ENCODE results near the gene TPSAB1.

TPSAB1 gene

GRCh38 chr16:1216681-1217400 lies 23.7 kb upstream of the TPSAB1 start:
- Histone ChIP-seq H2BK5ac (ENCODE audit: low read depth, low read length, poor library complexity, severe bottlenecking) (no peak overlapping the region), H3K4me2 (ENCODE audit: low read length, poor library complexity, severe bottlenecking) (no peak overlapping the region), H3K79me1 (replicated peaks; ENCODE audit: low read length, poor library complexity, severe bottlenecking) (no peaks in the 10 kb centered on the region), H3K9ac (ENCODE audit: low read length) (no peak overlapping the region), H2AFZ (ENCODE audit: low read depth, low read length) (no peak overlapping the region), H2AK5ac (ENCODE audit: low read length, severe bottlenecking) (no peak overlapping the region), H3K14ac (ENCODE audit: low read length in 2 of 2) (no peak overlapping the region), H3K18ac (ENCODE audit: low read depth in 1 of 2, low read length in 2 of 2) (no peak overlapping the region), H4K8ac (ENCODE audit: low read length) (no peak overlapping the region), H4K91ac (ENCODE audit: low read length) (no peak overlapping the region), H3K4me1 (ENCODE audit: control insufficient read depth, insufficient read depth, low read depth, low read length) (no peaks in the 10 kb centered on the region), H3K23ac (ENCODE audit: low read length in 2 of 2) (no peak overlapping the region), H3K36me3 (ENCODE audit: control insufficient read depth in 1 of 2, insufficient read depth in 2 of 2, low read depth in 1 of 2, low read length in 2 of 2) (peaks cover 0 to 19% of the 10 kb centered on the region in 2 experiments), H3K27ac (ENCODE audit: low read length, poor library complexity, severe bottlenecking) (no peak overlapping the region), H2BK120ac (ENCODE audit: low read depth, low read length) (no peak overlapping the region), H3K27me3 (ENCODE audit: control insufficient read depth in 1 of 2, insufficient read depth in 1 of 2, low read length in 2 of 2) (peaks cover 0 to 3% of the 10 kb centered on the region in 2 experiments), H2BK12ac (ENCODE audit: low read length in 2 of 2) (no peak overlapping the region), H2BK15ac (ENCODE audit: low read depth, poor library complexity, severe bottlenecking) (no peak overlapping the region), H3K4ac (ENCODE audit: low read depth in 1 of 2, low read length in 2 of 2) (no peak overlapping the region), H3K9me3 (ENCODE audit: control insufficient read depth, low read length) (no peaks in the 10 kb centered on the region), H3K4me3 (ENCODE audit: insufficient read depth in 1 of 2, low read depth in 1 of 2, low read length in 2 of 2) (no peak overlapping the region)
- WGBS: 94% methylated on average over 32 of the region's 32 CpGs
- no peak for DNase-seq

- H2BK12ac ChIP-seq (ENCODE audit: low read length in 2 of 2): no peak overlapping the region
- WGBS: 96% methylated on average over 24 of the region's 24 CpGs
- H4K91ac ChIP-seq (ENCODE audit: low read length): no peak overlapping the region
Observed at GRCh38 chr16:1217526-1217925, 23.0 kb upstream of the TPSAB1 start.

GRCh38 chr16:1218061-1218929 lies 22.2 kb upstream of the TPSAB1 start:
- Histone ChIP-seq H3K4ac (ENCODE audit: low read depth in 1 of 2, low read length in 2 of 2) (no peak overlapping the region), H3K4me2 (ENCODE audit: low read length, poor library complexity, severe bottlenecking) (no peak overlapping the region), H3K18ac (ENCODE audit: low read depth in 1 of 2, low read length in 2 of 2) (no peak overlapping the region), H4K91ac (ENCODE audit: low read length) (no peak overlapping the region), H2AFZ (ENCODE audit: low read depth, low read length) (no peak overlapping the region), H3K4me1 (ENCODE audit: control insufficient read depth, insufficient read depth, low read depth, low read length) (no peaks in the 10 kb centered on the region), H2BK5ac (ENCODE audit: low read depth, low read length, poor library complexity, severe bottlenecking) (no peak overlapping the region), H2BK15ac (ENCODE audit: low read depth, poor library complexity, severe bottlenecking) (no peak overlapping the region), H2BK12ac (ENCODE audit: low read length in 2 of 2) (no peak overlapping the region), H2AK5ac (ENCODE audit: low read length, severe bottlenecking) (no peak overlapping the region), H4K8ac (ENCODE audit: low read length) (no peak overlapping the region), H3K9ac (ENCODE audit: low read length) (no peak overlapping the region), H3K79me1 (replicated peaks; ENCODE audit: low read length, poor library complexity, severe bottlenecking) (no peaks in the 10 kb centered on the region), H3K9me3 (ENCODE audit: control insufficient read depth, low read length) (no peaks in the 10 kb centered on the region), H3K4me3 (ENCODE audit: insufficient read depth in 1 of 2, low read depth in 1 of 2, low read length in 2 of 2) (peak overlapping the region in 1 of 2 experiments; percentile 20), H3K23ac (ENCODE audit: low read length in 2 of 2) (no peak overlapping the region), H3K14ac (ENCODE audit: low read length in 2 of 2) (no peak overlapping the region), H3K27ac (ENCODE audit: low read length, poor library complexity, severe bottlenecking) (no peak overlapping the region), H3K27me3 (ENCODE audit: control insufficient read depth in 1 of 2, insufficient read depth in 1 of 2, low read length in 2 of 2) (peaks cover 0 to 3% of the 10 kb centered on the region in 2 experiments), H2BK120ac (ENCODE audit: low read depth, low read length) (no peak overlapping the region), H3K36me3 (ENCODE audit: control insufficient read depth in 1 of 2, insufficient read depth in 2 of 2, low read depth in 1 of 2, low read length in 2 of 2) (peaks cover 0 to 19% of the 10 kb centered on the region in 2 experiments)
- DNase-seq: no peak
- 90% methylated on average over 47 of the region's 49 CpGs for WGBS

More at GRCh38 chr16:1217526-1217925, 23.0 kb upstream of the TPSAB1 start:
- Histone ChIP-seq H3K14ac (ENCODE audit: low read length in 2 of 2) (no peak overlapping the region), H3K9me3 (ENCODE audit: control insufficient read depth, low read length) (no peaks in the 10 kb centered on the region), H3K23ac (ENCODE audit: low read length in 2 of 2) (no peak overlapping the region), H2BK120ac (ENCODE audit: low read depth, low read length) (no peak overlapping the region), H3K27ac (ENCODE audit: low read length, poor library complexity, severe bottlenecking) (no peak overlapping the region), H2AFZ (ENCODE audit: low read depth, low read length) (no peak overlapping the region), H3K4me1 (ENCODE audit: control insufficient read depth, insufficient read depth, low read depth, low read length) (no peaks in the 10 kb centered on the region), H4K8ac (ENCODE audit: low read length) (no peak overlapping the region), H3K4me3 (ENCODE audit: insufficient read depth in 1 of 2, low read depth in 1 of 2, low read length in 2 of 2) (no peak overlapping the region), H3K27me3 (ENCODE audit: control insufficient read depth in 1 of 2, insufficient read depth in 1 of 2, low read length in 2 of 2) (peaks cover 0 to 3% of the 10 kb centered on the region in 2 experiments), H3K18ac (ENCODE audit: low read depth in 1 of 2, low read length in 2 of 2) (no peak overlapping the region), H2AK5ac (ENCODE audit: low read length, severe bottlenecking) (no peak overlapping the region), H2BK15ac (ENCODE audit: low read depth, poor library complexity, severe bottlenecking) (no peak overlapping the region), H3K4ac (ENCODE audit: low read depth in 1 of 2, low read length in 2 of 2) (no peak overlapping the region), H3K9ac (ENCODE audit: low read length) (no peak overlapping the region), H3K79me1 (replicated peaks; ENCODE audit: low read length, poor library complexity, severe bottlenecking) (no peaks in the 10 kb centered on the region), H2BK5ac (ENCODE audit: low read depth, low read length, poor library complexity, severe bottlenecking) (no peak overlapping the region), H3K36me3 (ENCODE audit: control insufficient read depth in 1 of 2, insufficient read depth in 2 of 2, low read depth in 1 of 2, low read length in 2 of 2) (peaks cover 0 to 19% of the 10 kb centered on the region in 2 experiments), H3K4me2 (ENCODE audit: low read length, poor library complexity, severe bottlenecking) (no peak overlapping the region)
- no peak for DNase-seq

DNA sequence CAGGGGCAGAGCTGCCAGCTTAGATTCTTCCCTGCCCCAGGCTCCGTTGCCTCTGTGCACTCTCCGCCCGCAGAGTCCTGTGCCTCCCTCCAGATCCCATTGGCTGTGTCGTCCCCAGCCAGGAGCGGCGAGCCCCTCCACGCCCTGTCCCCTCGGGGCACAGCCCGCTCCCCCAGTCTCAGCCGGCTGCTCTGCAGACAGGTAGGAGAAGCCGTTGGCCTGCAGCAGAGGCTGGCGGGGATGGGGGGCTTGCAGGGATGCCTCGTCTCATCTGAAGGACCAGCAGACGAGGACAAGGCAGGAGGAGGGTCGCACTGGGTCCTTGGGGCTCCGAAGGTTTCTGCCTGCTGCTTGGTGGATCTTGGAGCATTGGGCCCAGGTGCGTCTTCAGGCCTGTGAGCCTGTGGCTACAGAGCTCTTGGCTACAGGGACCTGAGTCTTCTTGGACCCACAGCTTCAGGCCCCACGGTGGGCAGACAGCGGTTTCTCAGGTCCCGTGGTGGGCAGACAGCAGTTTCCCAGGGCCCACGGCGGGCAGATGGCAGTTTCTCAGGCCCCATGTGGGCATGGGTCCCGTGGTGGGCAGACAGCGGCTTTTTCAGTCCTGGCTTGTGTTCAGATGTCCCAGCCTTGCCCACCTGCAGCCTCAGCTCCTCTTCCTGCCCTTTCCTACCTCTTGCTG lies 21.4 kb upstream of the TPSAB1 start:
- Histone ChIP-seq H2AK5ac (ENCODE audit: low read length, severe bottlenecking) (no peak overlapping the region), H3K79me1 (replicated peaks; ENCODE audit: low read length, poor library complexity, severe bottlenecking) (no peaks in the 10 kb centered on the region), H3K23ac (ENCODE audit: low read length in 2 of 2) (no peak overlapping the region), H3K4me1 (ENCODE audit: control insufficient read depth, insufficient read depth, low read depth, low read length) (no peaks in the 10 kb centered on the region), H4K8ac (ENCODE audit: low read length) (no peak overlapping the region), H3K14ac (ENCODE audit: low read length in 2 of 2) (no peak overlapping the region), H3K36me3 (ENCODE audit: control insufficient read depth in 1 of 2, insufficient read depth in 2 of 2, low read depth in 1 of 2, low read length in 2 of 2) (peaks cover 0 to 19% of the 10 kb centered on the region in 2 experiments), H3K9me3 (ENCODE audit: control insufficient read depth, low read length) (no peaks in the 10 kb centered on the region), H2AFZ (ENCODE audit: low read depth, low read length) (no peak overlapping the region), H3K27ac (ENCODE audit: low read length, poor library complexity, severe bottlenecking) (no peak overlapping the region), H3K18ac (ENCODE audit: low read depth in 1 of 2, low read length in 2 of 2) (no peak overlapping the region), H2BK5ac (ENCODE audit: low read depth, low read length, poor library complexity, severe bottlenecking) (no peak overlapping the region), H2BK12ac (ENCODE audit: low read length in 2 of 2) (no peak overlapping the region), H3K27me3 (ENCODE audit: control insufficient read depth in 1 of 2, insufficient read depth in 1 of 2, low read length in 2 of 2) (peaks cover 0 to 3% of the 10 kb centered on the region in 2 experiments), H4K91ac (ENCODE audit: low read length) (no peak overlapping the region), H2BK120ac (ENCODE audit: low read depth, low read length) (no peak overlapping the region), H3K4ac (ENCODE audit: low read depth in 1 of 2, low read length in 2 of 2) (no peak overlapping the region), H2BK15ac (ENCODE audit: low read depth, poor library complexity, severe bottlenecking) (no peak overlapping the region), H3K9ac (ENCODE audit: low read length) (no peak overlapping the region), H3K4me2 (ENCODE audit: low read length, poor library complexity, severe bottlenecking) (no peak overlapping the region), H3K4me3 (ENCODE audit: insufficient read depth in 1 of 2, low read depth in 1 of 2, low read length in 2 of 2) (no peak overlapping the region)
- no peak for DNase-seq
- 83% methylated on average over 24 of the region's 24 CpGs for WGBS

Measured in mesenchymal stem cell (in vitro differentiated cells and primary cell).